Measurements from ENCODE around the gene ZFPM1.
"Not testable (repeated sequence)": the region's sequence is repeated elsewhere in the genome, so short reads cannot be mapped to it uniquely, and the experiment has no call there.

The ZFPM1 gene

DNA sequence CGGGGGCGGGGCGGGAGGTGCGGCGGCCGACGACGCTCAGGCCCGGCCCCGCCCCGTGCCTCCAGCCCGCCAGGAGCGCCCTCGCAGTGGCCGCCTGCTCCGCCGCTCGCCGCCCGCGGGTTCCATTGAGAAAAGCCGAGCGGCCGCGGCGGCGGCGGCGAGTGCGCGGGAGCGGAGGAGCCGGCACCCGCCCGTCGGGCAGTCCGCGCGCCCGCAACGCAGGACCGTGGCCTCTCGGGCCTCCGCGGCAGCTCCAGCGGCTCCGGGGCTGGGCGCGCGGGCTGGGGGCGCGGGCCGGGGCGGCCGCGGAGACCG lies at the start of gene ZFPM1:
Gene ZFPM1 (plus strand): TSS at position 64 of the 315 bp plus-strand sequence. CDS start 359 bp downstream, outside the sequence.
- no peak for DNase-seq (ENCODE audit: low read depth in 1 of 2, low spot score in 1 of 2)
- TF ChIP-seq JUND (IDR thresholded peaks at IDR 0.05; ENCODE audit: low read depth), result no peak
- in situ Hi-C loops (cut with HindIII; ENCODE audit: low pct_unique_long_range_greater_than_20kb, low sequenced_read_pairs), result no loop called here

DNA sequence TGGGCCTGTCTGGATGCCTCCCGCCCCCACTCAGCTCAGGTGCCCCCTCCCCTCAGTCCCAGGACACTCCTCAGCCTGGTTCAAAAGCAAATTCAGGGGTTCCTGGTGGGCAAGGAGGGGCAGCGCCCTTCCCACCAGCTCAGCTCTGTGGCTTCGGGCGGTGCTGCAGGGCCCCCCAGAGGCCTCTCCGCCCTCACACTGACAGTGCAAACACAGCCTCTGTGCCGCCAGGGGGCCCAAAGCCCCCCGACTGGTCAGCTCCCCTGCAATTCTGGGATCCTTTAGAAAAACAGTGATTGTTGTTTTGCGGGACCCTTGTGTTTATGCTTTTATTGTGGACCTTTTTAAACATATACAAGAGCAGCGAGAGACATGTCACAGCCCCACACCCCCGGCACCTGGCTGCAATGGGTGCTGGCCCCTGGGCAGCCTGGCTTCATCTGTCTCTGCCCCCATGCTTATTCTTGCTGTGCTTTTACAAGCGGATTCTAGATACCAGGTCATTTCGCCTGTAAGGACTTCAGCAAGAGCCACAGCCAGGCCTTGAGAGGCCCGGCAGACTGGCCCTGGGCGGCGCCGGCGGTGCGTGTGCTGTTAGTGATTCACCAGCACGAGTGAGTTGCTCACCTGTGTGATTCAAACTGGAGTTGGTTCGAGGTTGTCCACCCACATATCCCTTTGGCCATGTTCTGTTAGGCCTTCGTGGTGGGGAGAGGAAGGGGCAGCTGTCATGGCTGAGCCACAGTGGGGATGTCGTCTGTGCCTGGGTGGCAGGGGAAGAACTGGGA lies 49.1 kb upstream of the ZFPM1 start:
- no peak for DNase-seq (ENCODE audit: low read depth in 1 of 2, low spot score in 1 of 2)
- in situ Hi-C loops (cut with HindIII; ENCODE audit: low pct_unique_long_range_greater_than_20kb, low sequenced_read_pairs), result no loop called here
- TF ChIP-seq JUND (IDR thresholded peaks at IDR 0.05; ENCODE audit: low read depth), result no peak

DNA sequence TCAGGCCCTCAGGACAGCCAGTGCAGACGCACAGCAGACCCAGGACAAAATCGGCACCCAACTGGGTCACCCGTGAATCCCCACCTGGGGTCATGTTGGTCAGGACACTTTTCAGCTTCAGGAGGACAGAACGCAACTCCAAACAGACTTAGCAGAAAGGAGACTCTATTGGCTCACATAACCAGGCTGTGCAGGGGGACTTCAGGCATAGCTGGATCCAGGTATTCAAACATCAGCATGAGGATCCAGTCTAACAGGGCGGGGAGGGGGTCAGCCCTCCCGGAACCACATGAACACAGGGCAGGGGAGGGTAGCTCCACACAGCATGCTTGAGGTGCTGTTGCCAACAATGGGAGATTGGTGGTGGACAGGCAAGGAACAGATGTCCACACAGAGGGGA lies 48.3 kb upstream of the ZFPM1 start:
- no peak for DNase-seq (ENCODE audit: low read depth in 1 of 2, low spot score in 1 of 2)
- in situ Hi-C loops (cut with HindIII; ENCODE audit: low pct_unique_long_range_greater_than_20kb, low sequenced_read_pairs), result no loop called here
- no peak for TF ChIP-seq JUND (IDR thresholded peaks at IDR 0.05; ENCODE audit: low read depth)

- TF ChIP-seq JUND (IDR thresholded peaks at IDR 0.05; ENCODE audit: low read depth), result no peak
- in situ Hi-C loops (cut with HindIII; ENCODE audit: low pct_unique_long_range_greater_than_20kb, low sequenced_read_pairs), result no loop called here
- no peak for DNase-seq (ENCODE audit: low read depth in 1 of 2, low spot score in 1 of 2)
Measured at GRCh38 chr16:88405216-88406060, 47.6 kb upstream of the ZFPM1 start.

DNA sequence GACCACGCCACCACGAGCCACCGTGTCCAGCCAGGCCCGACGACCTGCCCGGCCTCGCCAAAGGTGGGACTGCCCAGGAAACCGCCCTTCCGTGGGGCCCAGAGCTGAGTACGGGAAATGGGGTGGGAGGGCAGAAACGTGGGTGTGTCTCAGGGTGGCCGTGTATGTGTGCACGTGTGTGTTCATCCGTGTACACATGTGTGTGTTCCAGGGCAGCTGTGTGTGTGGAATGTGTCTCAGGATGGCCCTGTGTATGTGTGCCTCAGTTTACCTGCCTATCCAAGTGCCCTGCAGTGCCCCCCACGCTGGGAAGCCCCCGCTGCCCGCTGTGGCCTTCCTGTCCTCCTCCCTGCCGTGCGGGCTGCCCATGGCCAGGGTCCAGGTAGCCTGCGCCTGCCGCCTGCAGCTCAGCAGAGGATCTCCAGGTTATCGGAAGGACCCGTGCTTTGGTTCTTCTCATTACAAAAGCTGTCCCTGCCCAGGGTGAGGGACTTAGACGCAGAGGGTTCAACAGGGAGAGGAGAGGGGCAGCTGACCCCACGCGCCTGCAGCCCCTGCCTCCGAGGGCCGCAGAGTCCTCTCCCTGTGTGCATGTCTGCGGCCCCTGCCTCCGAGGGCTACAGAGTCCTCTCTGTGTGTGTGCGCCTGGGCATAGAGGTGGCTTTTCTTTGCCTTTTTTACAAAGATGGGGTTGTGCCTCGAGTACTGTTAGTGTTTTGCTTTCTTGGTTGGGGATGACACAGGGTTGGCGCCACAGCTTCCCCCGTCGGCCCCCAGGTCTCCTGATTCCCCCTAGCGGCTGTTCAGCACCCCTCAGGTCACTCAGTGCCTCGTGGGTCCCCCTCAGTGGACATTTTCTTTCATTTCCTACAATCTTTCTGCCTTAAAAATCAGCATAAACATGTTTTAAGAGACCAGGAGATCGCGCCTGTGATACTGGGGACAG lies 46.7 kb upstream of the ZFPM1 start:
- in situ Hi-C loops (cut with HindIII; ENCODE audit: low pct_unique_long_range_greater_than_20kb, low sequenced_read_pairs), result no loop called here
- no peak for DNase-seq (ENCODE audit: low read depth in 1 of 2, low spot score in 1 of 2)
- no peak for TF ChIP-seq JUND (IDR thresholded peaks at IDR 0.05; ENCODE audit: low read depth)

GRCh38 chr16:88407042-88407420 lies 46.0 kb upstream of the ZFPM1 start:
- in situ Hi-C loops (cut with HindIII; ENCODE audit: low pct_unique_long_range_greater_than_20kb, low sequenced_read_pairs), result no loop called here
- no peak for DNase-seq (ENCODE audit: low read depth in 1 of 2, low spot score in 1 of 2)
- no peak for TF ChIP-seq JUND (IDR thresholded peaks at IDR 0.05; ENCODE audit: low read depth)

DNA sequence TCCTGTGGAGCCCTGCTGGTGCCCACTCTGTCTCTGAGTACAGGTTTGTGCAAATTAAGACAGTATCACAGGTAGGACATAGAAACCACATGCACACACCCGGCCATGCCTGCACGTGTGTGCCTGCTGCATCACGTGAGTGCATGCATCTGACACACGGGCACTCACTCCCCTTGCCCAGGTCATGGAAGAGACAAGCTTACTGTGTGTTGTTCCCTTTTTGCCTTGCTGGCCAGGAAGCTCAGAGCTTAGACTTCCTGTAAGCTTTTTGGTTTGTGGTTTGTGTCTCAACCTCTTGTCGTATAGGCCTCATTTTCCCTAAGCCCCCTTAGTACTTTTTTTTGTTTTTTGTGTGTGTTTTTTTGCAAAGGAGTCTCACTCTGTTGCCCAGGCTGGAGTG lies 45.3 kb upstream of the ZFPM1 start:
- no peak for DNase-seq (ENCODE audit: low read depth in 1 of 2, low spot score in 1 of 2)
- no peak for TF ChIP-seq JUND (IDR thresholded peaks at IDR 0.05; ENCODE audit: low read depth)
- in situ Hi-C loops (cut with HindIII; ENCODE audit: low pct_unique_long_range_greater_than_20kb, low sequenced_read_pairs), result no loop called here

DNA sequence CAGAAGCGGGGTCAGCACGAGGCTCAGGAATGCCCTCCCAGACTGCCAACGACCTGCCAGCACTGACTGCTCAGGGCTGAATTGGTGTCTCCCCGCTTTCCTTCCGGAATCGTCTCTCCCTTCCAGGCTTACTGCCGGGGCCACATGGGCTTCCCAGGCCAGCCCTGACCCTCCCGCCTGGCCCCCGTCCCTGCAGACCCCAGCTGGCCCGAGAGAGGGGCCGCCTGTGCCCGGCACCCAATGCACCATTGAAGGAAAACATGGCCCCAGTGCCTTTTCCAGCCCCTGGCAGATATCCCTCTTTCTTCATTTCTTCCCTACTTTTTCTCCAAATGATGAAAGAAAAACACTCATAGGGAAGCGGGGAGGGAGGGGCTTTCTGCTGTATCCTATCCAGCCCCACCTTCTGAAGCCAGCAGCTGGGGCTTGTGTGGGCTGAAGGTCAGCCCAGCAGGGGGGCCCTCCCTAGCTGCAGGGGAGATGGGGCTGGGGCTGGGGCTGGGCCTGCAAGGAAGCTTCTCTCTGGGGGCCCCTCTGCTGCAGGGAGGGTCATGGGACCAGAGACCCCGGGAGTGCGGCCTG lies 44.4 kb upstream of the ZFPM1 start:
- in situ Hi-C loops (cut with HindIII; ENCODE audit: low pct_unique_long_range_greater_than_20kb, low sequenced_read_pairs), result no loop called here
- no peak for DNase-seq (ENCODE audit: low read depth in 1 of 2, low spot score in 1 of 2)
- TF ChIP-seq JUND (IDR thresholded peaks at IDR 0.05; ENCODE audit: low read depth), result no peak

GRCh38 chr16:88409296-88410065 lies 43.6 kb upstream of the ZFPM1 start:
- no peak for DNase-seq (ENCODE audit: low read depth in 1 of 2, low spot score in 1 of 2)
- in situ Hi-C loops (cut with HindIII; ENCODE audit: low pct_unique_long_range_greater_than_20kb, low sequenced_read_pairs), result no loop called here
- TF ChIP-seq JUND (IDR thresholded peaks at IDR 0.05; ENCODE audit: low read depth), result no peak

- in situ Hi-C loops (cut with HindIII; ENCODE audit: low pct_unique_long_range_greater_than_20kb, low sequenced_read_pairs); DNase-seq (ENCODE audit: low read depth in 1 of 2, low spot score in 1 of 2): not testable (repeated sequence)
Measured at GRCh38 chr16:88410297-88410968, 42.6 kb upstream of the ZFPM1 start.

DNA sequence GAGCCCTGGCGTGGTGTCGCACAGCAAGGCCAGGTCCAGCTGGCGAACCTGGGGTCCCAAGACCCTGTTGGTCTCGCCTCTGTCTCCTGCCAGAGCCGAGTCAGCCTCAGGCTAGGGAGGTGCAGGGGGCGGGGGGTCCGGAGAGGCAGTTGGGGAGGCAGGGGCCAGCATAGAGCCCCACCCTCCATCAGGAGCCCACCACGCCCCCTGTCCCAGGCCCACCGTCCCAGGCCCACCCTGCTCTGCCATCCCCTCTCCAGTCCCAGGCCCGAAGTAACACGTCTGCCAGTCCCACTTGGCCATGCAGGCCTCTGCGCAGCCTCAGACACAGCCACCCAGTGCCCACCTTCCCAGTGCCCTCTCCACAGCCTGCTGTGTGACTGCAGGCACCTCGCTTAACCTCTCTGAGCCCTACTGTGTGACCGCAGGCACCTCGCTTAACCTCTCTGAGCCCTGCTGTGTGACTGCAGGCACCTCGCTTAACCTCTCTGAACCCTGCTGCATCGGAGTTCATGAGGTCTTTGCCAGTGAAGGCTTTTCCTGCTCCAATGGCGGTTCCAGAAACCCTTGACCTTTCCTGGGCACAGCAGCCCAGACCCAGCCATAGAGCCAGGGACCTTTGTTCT lies 41.0 kb upstream of the ZFPM1 start:
- in situ Hi-C loops (cut with HindIII; ENCODE audit: low pct_unique_long_range_greater_than_20kb, low sequenced_read_pairs), result no loop called here
- DNase-seq (ENCODE audit: low read depth in 1 of 2, low spot score in 1 of 2), result no peak
- TF ChIP-seq JUND (IDR thresholded peaks at IDR 0.05; ENCODE audit: low read depth), result no peak

Data from T47D (cell line).